Prostate gland (tissue), 2 donors: ENCODE measurements around the gene DUOX2.

ENCODE experiments used
- CTCF ChIP-seq, 4 experiments: fragments of 200-600 bp in 2 of 4; fragments of 450-650 bp in 2 of 4; sonication (generic) in 2 of 4; IDR thresholded peaks; 1 replicate in 3 of 4; 2 replicates in 1 of 4; pipeline ENCODE4 v1.5.1; 2016 to 2019; ENCODE audit warnings: antibody characterized with exemption in 4 of 4, mild to moderate bottlenecking in 2 of 4, moderate library complexity in 2 of 4
- POLR2A ChIP-seq: fragments of 450-650 bp; IDR thresholded peaks from one replicate; pipeline ENCODE4 v1.6.1; 2016; ENCODE audit warnings: antibody characterized with exemption, mild to moderate bottlenecking

DNA sequence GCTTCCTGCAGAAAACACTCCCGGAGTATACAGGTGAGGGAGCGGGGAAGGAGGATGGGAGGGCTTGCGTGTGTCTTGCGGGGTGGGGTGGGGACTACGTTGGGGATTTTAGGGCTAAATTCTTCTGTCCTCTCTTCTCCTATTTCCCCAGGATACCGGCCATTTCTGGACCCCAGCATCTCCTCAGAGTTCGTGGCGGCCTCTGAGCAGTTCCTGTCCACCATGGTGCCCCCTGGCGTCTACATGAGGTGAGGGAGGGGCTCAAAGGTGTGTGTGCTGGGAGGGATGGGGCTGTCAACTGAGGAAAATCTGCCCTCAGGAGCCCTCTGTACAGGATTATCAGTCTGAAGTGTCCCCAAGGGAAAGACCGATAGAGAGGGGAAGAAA lies 22.4 kb upstream of the DUOX2 start:
- no peak for TF ChIP-seq CTCF (IDR thresholded peaks at IDR 0.05)
- TF ChIP-seq POLR2A, result no peak
